Endothelial cell of umbilical vein (primary cell): ENCODE measurements around the gene SMAD3. TPM values are rescaled to one million over a fixed set of nuclear protein-coding genes. Genes with fewer than 3 reads are reported as not detected.
A peak's percentile ranks its signal among the peaks of the same experiment; 100 is the strongest.

Experiments used
- BruUV-seq: library from RNA; stranded (reverse); fragments of 400-500 nt; replicated peaks from 2 replicates; lab custom pipeline; 2021; lab: Mats Ljungman, UMichigan
- CTCF ChIA-PET: fragments of 300-600, 350-600 bp; sonication (Branson Sonifier 250); formaldehyde crosslinking; loops from one replicate; lab custom pipeline; 2021; ENCODE audit warnings: antibody characterized with exemption, inconsistent platforms; lab: Charles Lee
- POLR2A ChIA-PET: fragments of 300-600, 350-600 bp; sonication (Branson Sonifier 250); formaldehyde crosslinking; loops from one replicate; lab custom pipeline; 2021; ENCODE audit warnings: antibody characterized with exemption, inconsistent platforms; lab: Charles Lee
- DNase-seq: peaks from one replicate; pipeline ENCODE4 v3.0.0-alpha.2; 2011; ENCODE audit warnings: low read depth, low spot score
- FAIRE-seq: peaks from 2 replicates; lab custom pipeline; 2011; peaks lifted over from hg19 to GRCh38; lab: Jason Lieb, UNC
- H2AFZ ChIP-seq: 2 replicates; pipeline ENCODE4 v1.6.0; 2012; ENCODE audit warnings: low read depth, low read length, control low read depth, inconsistent platforms
- H3K27ac ChIP-seq: 2 replicates; pipeline ENCODE4 v1.5.1; 2011; ENCODE audit warnings: low read depth, mild to moderate bottlenecking, control low read depth, low read length, moderate library complexity; ENCODE audit not compliant: insufficient read depth
- H3K27me3 ChIP-seq, 2 experiments: 2 replicates each; pipeline versions ENCODE4 v1.6.0 to v1.6.1; 2011; ENCODE audit warnings: low read length in 2 of 2, mixed read lengths in 1 of 2; ENCODE audit not compliant: control insufficient read depth in 2 of 2, insufficient read depth in 2 of 2
- H3K36me3 ChIP-seq, 2 experiments: 2 replicates in 1 of 2; 3 replicates in 1 of 2; pipeline ENCODE4 v1.5.1; 2011; ENCODE audit warnings: low read length in 2 of 2, mild to moderate bottlenecking in 1 of 2, moderate library complexity in 1 of 2; ENCODE audit not compliant: control insufficient read depth in 2 of 2, insufficient read depth in 2 of 2; ENCODE audit errors: extremely low read depth in 1 of 2
- H3K4me1 ChIP-seq: 3 replicates; pipeline ENCODE4 v1.5.1; 2011; ENCODE audit warnings: mild to moderate bottlenecking, low read length; ENCODE audit not compliant: control insufficient read depth, insufficient read depth; ENCODE audit errors: extremely low read depth
- H3K4me2 ChIP-seq: 2 replicates; pipeline ENCODE4 v1.6.1; 2011; ENCODE audit warnings: low read length, control low read depth, mixed read lengths; ENCODE audit not compliant: insufficient read depth
- H3K4me3 ChIP-seq, 3 experiments: fragments of 200-600 bp in 1 of 3; sonication (generic), shearing (Covaris generic) in 1 of 3; replicated peaks in 1 of 3; 2 replicates each; pipeline ENCODE4 v1.5.1; 2011 to 2016; ENCODE audit warnings: control low read depth in 3 of 3, low read length in 3 of 3, mild to moderate bottlenecking in 2 of 3, inconsistent platforms in 1 of 3, low read depth in 1 of 3, moderate library complexity in 1 of 3; ENCODE audit not compliant: insufficient read depth in 1 of 3
- H3K79me2 ChIP-seq: 2 replicates; pipeline ENCODE4 v1.6.0; 2012; ENCODE audit warnings: low read length, inconsistent platforms; ENCODE audit not compliant: control insufficient read depth, insufficient read depth
- H3K9ac ChIP-seq: replicated peaks from 2 replicates; pipeline ENCODE3; 2011; ENCODE audit warnings: low read length, control low read depth; ENCODE audit not compliant: insufficient read depth; ENCODE audit errors: extremely low read depth
- H3K9me1 ChIP-seq: replicated peaks from 3 replicates; pipeline ENCODE4 v1.6.0; 2011; ENCODE audit warnings: mild to moderate bottlenecking, low read length; ENCODE audit not compliant: control insufficient read depth, insufficient read depth; ENCODE audit errors: extremely low read depth
- H3K9me3 ChIP-seq: replicated peaks from 2 replicates; pipeline ENCODE4 v1.5.1; 2012; ENCODE audit warnings: low read length, inconsistent platforms; ENCODE audit not compliant: control insufficient read depth, insufficient read depth
- H4K20me1 ChIP-seq: replicated peaks from 2 replicates; pipeline ENCODE3; 2011; ENCODE audit warnings: mild to moderate bottlenecking, low read length; ENCODE audit not compliant: control insufficient read depth, insufficient read depth; ENCODE audit errors: extremely low read depth
- CTCF ChIP-seq, 2 donors: IDR thresholded peaks; 1 replicate in 1 of 2; 2 replicates in 1 of 2; pipeline ENCODE4 v1.5.1; 2011; ENCODE audit warnings: low read length in 2 of 2, mild to moderate bottlenecking in 2 of 2, moderate library complexity in 2 of 2, control low read depth in 1 of 2, inconsistent platforms in 1 of 2, low read depth in 1 of 2; ENCODE audit not compliant: insufficient read depth in 1 of 2; ENCODE audit errors: extremely low read depth in 1 of 2
- EZH2 ChIP-seq: IDR thresholded peaks from 2 replicates; pipeline ENCODE4 v1.6.1; 2012; ENCODE audit warnings: borderline replicate concordance, low read depth, mild to moderate bottlenecking, moderate library complexity, low read length, inconsistent platforms; ENCODE audit not compliant: severe bottlenecking
- FOS ChIP-seq: IDR thresholded peaks from 2 replicates; pipeline ENCODE4 v1.6.1; 2011; ENCODE audit warnings: mild to moderate bottlenecking, low read length, moderate library complexity, borderline replicate concordance; ENCODE audit not compliant: insufficient read depth
- GATA2 ChIP-seq: IDR thresholded peaks from 2 replicates; pipeline ENCODE4 v1.7.0; 2011; ENCODE audit warnings: low read depth, mild to moderate bottlenecking, moderate library complexity, mixed read lengths, low read length; ENCODE audit not compliant: insufficient read length, insufficient read depth
- MAX ChIP-seq: IDR thresholded peaks from 2 replicates; pipeline ENCODE4 v1.6.1; 2011; ENCODE audit not compliant: insufficient read depth, insufficient read length
- POLR2A ChIP-seq: IDR thresholded peaks from 2 replicates; pipeline ENCODE4 v1.6.1; 2012; ENCODE audit warnings: low read depth, mild to moderate bottlenecking, control low read depth, low read length
- POLR2AphosphoS5 ChIP-seq: IDR thresholded peaks from 2 replicates; pipeline ENCODE4 v1.6.1; 2012; ENCODE audit warnings: low read depth, mild to moderate bottlenecking, control low read depth, low read length, moderate library complexity; ENCODE audit not compliant: insufficient read depth
- dilution Hi-C: fragments of 300-500 bp; cut with MboI; formaldehyde crosslinking; loops from one replicate; pipeline ENCODE4 v1.15.0; 2019; ENCODE audit warnings: low sequenced_read_pairs; ENCODE audit not compliant: extremely low pct_ligation_motif_present
- intact Hi-C: fragments of 100-400 bp; cut with micrococcal nuclease; formaldehyde crosslinking; loops from one replicate; pipeline ENCODE4 v1.10.0; 2022
- polyA plus RNA-seq, 4 experiments: library from polyadenylated mRNA; depleted of rRNA in 3 of 4; stranded (reverse) in 3 of 4; unstranded in 1 of 4; fragments of >200 nt; gene quantifications; 2 replicates each; pipeline versions ENCODE4 v1.2.1 to v1.2.3, GENCODE V29; 2011 to 2012; ENCODE audit warnings: missing spikeins in 1 of 4
- total RNA-seq: library from RNA; stranded (reverse); gene quantifications from 2 replicates; pipeline ENCODE4 v1.2.3, GENCODE V29; 2021

Gene SMAD3
- total and polyA plus RNA-seq, 2 donors (not counting 3 experiments of a cell fraction or from before 2014, with no cell fraction given), result 56.4 to 88.2 TPM

- BruUV-seq, result TSS peak; percentile 78
- Histone ChIP-seq H2AFZ (no peak overlapping the region), H3K9me3 (no peaks in the 10 kb centered on the region), H3K27ac (peak overlapping the region; percentile 77), H3K4me2 (peak overlapping the region; percentile 41), H3K4me3 (peak overlapping the region in 1 of 3 experiments; percentile 3), H3K9ac (peak overlapping the region; percentile 60), H3K27me3 (no peaks in the 10 kb centered on the region), H3K36me3 (no peaks in the 10 kb centered on the region), H3K79me2 (peaks cover 100% of the 10 kb centered on the region), H4K20me1 (no peaks in the 10 kb centered on the region), H3K4me1 (peaks cover 79% of the 10 kb centered on the region), H3K9me1 (no peaks in the 10 kb centered on the region)
- POLR2A ChIA-PET, result interaction anchor here (1.1 kb wide), 1 partner anchor 9 kb away, joined by 5 read pairs; no protein-coding TSS in a partner anchor
- dilution Hi-C loops, result no loop called here
- FAIRE-seq (peak; percentile 96), DNase-seq (peak; percentile 88)
- CTCF ChIA-PET, result interaction anchor here (1.0 to 1.6 kb wide), 6 partner anchors 9 to 44 kb away, joined by 3 to 8 read pairs (median 4); no protein-coding TSS in a partner anchor
- TF ChIP-seq FOS, result no peak
- TF ChIP-seq POLR2A, result no peak
- no peak for TF ChIP-seq EZH2
- no peak for TF ChIP-seq GATA2
- TF ChIP-seq POLR2AphosphoS5, result peak; percentile 36
- TF ChIP-seq MAX, result no peak
- no peak for TF ChIP-seq CTCF (IDR thresholded peaks at IDR 0.05; ENCODE audit: extremely low read depth in 1 of 2, insufficient read depth in 1 of 2, low read depth in 1 of 2, low read length in 2 of 2)
- intact Hi-C loops, result loop anchor here (1.0 kb wide), 1 partner anchor 9 kb away; no protein-coding TSS in a partner anchor
Observed at GRCh38 chr15:67134067-67134838, 68.9 kb downstream of the SMAD3 start.
